Mesenteric fat pad (tissue), 1 donor: Measurements from ENCODE around the gene GABBR2. TPM values are rescaled to one million over a fixed set of nuclear protein-coding genes. Genes with fewer than 3 reads are reported as not detected.

ENCODE experiments used
- DNase-seq: peaks from one replicate; pipeline ENCODE4 v3.0.0-alpha.2; 2020; ENCODE audit warnings: low spot score
- total RNA-seq: library from RNA; stranded (reverse); fragmentation: NEBNext Ultra II Directional; extraction: Animal tissue kit (Norgen Biotek cat#: 25700); gene quantifications from one replicate; pipeline ENCODE4 v1.2.1, GENCODE V29; 2021
- donor health status: DM: yes; HTN: yes; CAD: no.

The GABBR2 gene
- total RNA-seq, 1 donor from 2014 or later: not detected

DNA sequence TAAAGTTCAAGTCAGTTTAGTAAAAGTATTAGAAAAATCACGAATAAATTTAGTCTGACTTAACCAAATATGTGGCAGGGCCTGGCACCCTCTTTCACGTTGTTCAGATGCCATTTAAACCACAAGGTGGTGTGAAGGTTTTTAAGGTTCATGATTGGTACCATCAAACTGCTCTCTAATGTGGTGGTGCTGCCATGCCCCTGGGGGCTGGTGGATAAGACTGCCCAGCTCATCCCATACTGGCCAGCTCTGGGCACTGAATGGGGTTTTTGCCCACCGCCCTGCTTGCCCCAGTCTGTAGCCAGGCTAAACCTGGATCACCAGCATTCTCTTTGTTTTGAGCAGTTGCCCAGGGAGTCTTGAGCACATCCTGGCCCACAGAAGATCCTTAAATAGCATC, 159.3 kb downstream of the GABBR2 start:
- DNase-seq: no peak

GRCh38 chr9:98547606-98548005, 161.1 kb downstream of the GABBR2 start:
- DNase-seq: no peak

GRCh38 chr9:98545021-98545420, 163.7 kb downstream of the GABBR2 start:
- DNase-seq: no peak

DNA sequence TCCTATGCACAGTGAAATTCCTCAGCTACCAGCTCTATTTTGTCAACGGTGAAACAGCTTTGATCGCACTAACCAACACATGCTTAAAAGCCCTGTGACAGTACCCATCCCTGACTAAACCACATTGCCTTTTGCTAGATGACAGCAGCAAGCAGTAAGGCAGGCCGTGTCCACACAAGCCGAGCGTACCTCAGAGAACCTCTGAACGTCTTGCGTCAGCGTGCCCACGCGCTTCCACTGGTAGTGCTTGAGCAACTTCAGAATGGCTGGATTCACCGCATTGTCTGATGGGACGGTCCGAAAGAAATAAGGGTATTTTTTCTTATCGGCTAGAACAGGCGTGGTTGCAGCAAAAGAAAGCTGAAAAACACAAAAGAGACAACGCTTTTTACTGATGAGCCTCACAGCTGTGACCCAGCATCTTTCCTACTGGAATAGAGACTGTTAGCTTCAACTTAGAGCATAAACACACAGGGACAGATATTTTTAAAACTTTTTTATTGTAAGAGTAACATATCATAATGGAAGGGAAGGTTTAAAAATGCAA, 167.0 kb downstream of the GABBR2 start:
- DNase-seq: no peak

DNA sequence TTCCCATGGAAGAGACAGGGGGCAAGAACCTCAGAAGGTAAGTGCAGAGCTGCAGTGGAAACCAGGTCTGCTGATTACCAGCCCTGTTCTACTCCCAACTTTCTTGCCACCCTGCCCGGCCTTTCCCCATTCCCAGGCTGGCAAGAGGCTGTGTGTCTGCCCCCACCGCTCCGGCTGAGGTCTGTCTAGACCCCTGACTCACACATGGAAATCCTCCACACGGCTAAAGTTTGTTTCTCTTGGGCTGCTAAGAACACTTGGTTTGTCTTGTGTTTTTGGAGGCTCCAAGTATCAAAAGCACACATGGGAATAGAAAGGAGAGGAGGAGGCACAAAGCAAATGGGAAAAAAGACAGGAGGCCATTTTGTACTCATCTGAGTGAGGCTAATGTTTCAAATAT, 168.3 kb downstream of the GABBR2 start:
- DNase-seq: no peak

GRCh38 chr9:98539954-98540353, 168.8 kb downstream of the GABBR2 start:
- no peak for DNase-seq

DNA sequence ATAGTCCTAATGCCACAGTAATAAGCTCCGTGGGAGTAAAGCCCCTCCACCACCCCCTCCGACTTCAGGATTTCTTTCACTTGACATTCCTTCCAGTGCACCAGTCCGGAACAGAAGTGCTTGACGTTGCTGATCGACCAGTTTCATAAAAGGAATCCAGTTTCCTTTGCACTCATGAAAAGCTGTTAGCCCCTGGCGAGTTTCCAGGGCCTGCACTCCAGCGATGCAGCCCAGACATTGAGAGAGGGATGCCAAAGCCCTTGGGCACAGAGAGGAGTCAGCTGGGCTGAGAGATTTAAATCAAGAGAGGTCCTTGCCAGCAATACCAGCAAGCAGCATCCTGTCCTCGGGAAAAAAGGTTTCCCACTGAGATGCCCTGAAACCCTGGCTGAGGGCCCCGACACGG, 170.1 kb downstream of the GABBR2 start:
- no peak for DNase-seq

DNA sequence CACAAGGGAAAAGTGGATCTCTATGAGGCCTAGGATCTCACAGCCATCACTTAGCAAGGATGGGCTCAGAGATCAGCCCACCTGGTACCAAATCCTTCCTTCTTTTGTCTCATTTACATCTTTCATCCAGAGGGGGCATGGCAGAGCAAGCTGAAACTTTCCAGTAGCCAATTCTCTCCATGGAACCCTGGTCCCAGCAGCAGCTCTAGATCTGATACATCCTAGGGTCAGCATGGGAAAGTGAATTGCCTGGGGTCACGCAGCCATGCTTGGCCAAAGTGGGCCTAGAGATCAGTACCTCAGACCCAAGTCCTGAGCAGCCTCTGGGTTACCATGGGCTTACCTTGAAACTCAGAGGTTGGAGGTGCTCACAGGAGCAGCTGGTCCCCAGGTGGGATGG, 170.5 kb downstream of the GABBR2 start:
- DNase-seq: no peak

GRCh38 chr9:98536542-98537173, 172.1 kb downstream of the GABBR2 start:
- no peak for DNase-seq

GRCh38 chr9:98533866-98534265, 174.9 kb downstream of the GABBR2 start:
- no peak for DNase-seq

GRCh38 chr9:98533132-98533531, 175.6 kb downstream of the GABBR2 start:
- no peak for DNase-seq

GRCh38 chr9:98532574-98532973, 176.2 kb downstream of the GABBR2 start:
- no peak for DNase-seq

DNA sequence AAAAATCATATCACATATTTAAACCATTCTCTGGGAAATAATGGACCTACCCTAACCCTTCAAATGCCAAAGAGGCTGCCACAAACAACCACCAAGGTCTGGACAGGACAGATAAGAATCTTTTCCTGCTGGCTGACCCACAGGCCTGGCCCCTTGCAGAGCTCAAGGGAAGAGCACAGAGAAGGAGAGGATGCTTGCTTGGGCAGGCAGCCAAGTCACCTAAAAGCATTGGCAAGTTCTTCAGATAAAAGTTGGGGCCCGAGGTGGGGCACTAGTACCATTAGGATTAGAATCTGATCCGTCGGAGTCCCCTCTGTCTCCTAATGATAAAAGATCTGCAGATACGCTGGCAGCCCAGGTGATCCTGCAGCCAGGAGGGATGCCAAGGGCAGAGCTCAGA, 176.6 kb downstream of the GABBR2 start:
- DNase-seq: no peak

DNA sequence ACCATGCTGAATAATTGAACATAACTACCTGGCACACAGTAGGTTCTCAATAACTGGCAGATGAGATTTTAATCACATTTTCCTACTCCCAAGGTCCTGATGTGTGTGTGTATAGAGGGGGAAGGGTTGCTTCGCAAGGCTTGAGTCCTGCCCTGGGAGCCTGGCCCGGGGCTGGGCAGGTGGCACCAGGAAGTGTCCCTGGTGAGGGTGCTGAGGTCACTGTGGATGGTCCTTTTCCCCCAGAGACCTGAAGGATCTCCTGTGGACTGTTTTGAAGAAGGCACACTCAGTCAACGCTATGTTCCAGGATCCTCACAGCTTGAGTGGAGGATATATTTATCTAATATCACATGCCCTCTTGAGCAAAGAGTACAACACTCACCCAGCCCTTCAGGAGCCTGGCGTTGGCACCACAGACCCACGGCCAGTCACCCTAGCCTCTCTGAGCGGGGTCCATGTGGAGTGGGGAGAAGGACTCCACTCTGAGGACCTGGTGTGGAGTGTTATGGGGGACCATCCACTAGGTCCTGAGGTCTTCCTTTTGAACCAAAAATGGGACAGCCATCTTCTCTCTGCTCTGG, 177.8 kb downstream of the GABBR2 start:
- no peak for DNase-seq

DNA sequence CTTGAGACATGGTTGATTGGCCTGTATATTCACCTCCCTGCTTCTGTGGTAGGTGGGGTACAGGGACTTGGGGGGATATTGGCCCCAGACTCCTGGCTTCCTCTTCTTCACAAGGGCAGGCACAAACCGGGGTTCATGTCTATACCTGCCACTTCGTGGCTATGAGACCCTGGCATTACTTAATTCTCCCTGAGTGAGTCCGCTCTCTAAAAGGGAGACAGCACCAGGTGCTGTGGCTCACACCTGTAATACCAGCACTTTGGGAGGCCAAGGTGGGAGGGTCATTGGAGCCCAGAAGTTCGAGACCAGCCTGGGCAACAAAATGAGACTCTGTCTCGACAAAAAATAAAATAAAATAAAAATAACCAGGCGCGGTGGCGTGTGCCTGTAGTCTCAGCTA, 178.5 kb downstream of the GABBR2 start:
- no peak for DNase-seq

DNA sequence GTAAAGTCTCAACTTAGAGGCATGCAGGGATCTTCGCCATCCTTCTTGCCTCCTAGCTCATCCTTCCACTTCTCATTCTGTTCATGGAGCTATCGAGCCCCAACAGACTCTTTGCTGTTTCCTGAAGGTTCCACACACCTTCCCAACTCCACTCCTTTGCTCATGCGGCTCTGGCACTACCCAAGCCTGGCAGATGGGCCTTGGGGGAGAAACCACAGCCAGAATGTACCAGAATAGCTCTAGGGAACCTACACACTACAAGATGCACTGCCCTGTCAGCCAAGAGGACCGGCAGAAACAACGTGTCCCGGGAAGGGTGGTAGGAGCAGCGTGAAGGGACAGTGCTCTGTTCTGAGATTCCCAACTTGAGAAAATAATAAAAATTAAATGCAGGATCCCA, 178.9 kb downstream of the GABBR2 start:
- DNase-seq: no peak

GRCh38 chr9:98523231-98523901, 185.4 kb downstream of the GABBR2 start:
- no peak for DNase-seq

DNA sequence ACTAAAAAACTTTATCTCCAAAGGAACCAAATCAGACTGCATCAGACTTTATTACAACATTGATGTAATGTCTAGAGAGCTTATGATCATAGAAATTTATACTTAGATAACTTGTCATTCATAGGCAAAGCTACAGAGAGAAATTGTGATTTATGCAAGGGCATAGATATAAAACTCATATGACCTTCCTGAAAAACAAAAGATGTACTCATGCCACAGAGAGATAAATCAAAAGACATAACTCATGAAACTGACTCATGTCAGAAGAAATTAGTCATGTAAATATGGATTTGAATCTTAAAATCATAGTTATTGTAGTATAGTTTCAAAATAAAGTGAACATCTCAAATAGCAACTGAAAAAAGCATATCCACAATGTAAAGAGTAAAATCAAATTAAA, 186.2 kb downstream of the GABBR2 start:
- no peak for DNase-seq

- no peak for DNase-seq
These were observed 187.6 kb downstream of the GABBR2 start for GRCh38 chr9:98521141-98521540.

DNA sequence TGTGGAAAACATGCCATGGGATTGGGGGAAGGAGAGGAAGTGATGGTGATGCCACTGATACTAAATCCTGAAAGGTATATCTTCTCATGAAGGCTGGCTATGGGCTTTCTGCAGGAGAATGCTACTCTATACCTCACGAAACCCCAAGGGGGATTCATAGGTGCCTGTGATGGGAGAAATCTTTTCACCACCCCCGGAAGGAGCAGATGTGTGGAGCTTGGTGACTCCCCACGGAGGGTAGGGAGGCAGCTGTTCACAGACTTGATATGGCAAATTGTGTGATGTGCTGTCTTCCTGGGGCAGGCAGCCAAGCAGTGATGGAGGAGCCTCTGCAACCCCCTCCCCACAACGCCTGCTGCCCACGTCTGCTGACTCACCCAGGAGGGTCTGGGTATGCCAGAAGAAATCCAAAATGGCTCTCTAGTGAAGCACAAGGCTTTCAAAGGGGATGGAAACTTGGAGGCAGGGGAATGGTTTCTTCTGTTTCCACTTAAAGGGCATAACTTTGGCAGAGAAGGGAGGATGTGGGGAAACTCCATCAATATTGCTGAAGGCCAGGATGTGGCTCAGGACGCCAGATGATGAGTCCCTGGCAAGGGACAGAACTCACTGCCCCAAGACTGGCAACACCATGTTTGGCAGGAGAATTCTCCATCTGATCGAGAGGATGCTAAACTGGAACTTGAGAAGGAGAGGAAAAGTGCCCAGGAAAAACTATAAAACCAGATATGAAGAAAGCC, 188.3 kb downstream of the GABBR2 start:
- DNase-seq: no peak

DNA sequence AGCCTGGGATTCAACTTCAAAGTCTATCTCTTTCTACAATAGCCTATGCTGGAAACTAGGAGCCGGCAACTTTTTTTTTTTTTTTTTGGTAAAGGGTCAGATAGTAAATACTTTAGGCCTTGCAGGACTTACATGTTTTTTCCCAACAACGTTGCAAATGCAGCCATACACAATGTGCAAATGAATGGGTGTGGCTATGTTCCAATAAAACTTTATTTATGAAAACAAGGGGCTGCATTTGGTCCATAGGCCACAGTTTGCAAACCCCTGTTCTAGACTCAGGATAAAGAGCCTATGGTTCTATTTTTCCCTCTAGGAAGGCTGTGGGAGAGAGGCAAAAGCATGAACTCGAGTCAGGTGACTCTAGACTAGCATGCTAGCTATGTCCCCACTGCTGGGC, 189.1 kb downstream of the GABBR2 start:
- DNase-seq: no peak

GRCh38 chr9:98518556-98518955, 190.2 kb downstream of the GABBR2 start:
- DNase-seq: no peak
